Activated CD4-positive, CD25-positive, alpha-beta regulatory T cell treated with anti-CD3 and anti-CD28 coated beads, Interleukin-2, amount 50 U/mL, for 24 hours (primary cell): ENCODE results near the gene SMIM7.
"Not testable (repeated sequence)": the region's sequence is repeated elsewhere in the genome, so short reads cannot be mapped to it uniquely, and the experiment has no call there.

Experiments used
- ATAC-seq, 2 donors: fragments of 150-1000 bp; cut with Tn5 transposase; one replicate each; pipeline ENCODE4 v1.10.0; 2021; ENCODE audit warnings: mild to moderate bottlenecking in 1 of 2, moderate library complexity in 1 of 2

SMIM7 gene

GRCh38 chr19:16659832-16660708 lies at the start of gene SMIM7:
SMIM7 (minus strand) TSS chr19:16660144; CDS start chr19:16660110, 34 bp downstream.
- ATAC-seq = peak; percentile 99

GRCh38 chr19:16703677-16704076 lies 43.7 kb upstream of the SMIM7 start:
- no peak for ATAC-seq

GRCh38 chr19:16702123-16702522 lies 42.2 kb upstream of the SMIM7 start:
- ATAC-seq = no peak

- no peak for ATAC-seq
Measured at GRCh38 chr19:16698914-16699313, 39.0 kb upstream of the SMIM7 start.

- ATAC-seq = no peak
Measured at GRCh38 chr19:16688084-16688483, 28.1 kb upstream of the SMIM7 start.

- ATAC-seq = no peak
Measured at GRCh38 chr19:16684216-16684615, 24.3 kb upstream of the SMIM7 start.

- no peak for ATAC-seq
Measured at GRCh38 chr19:16682539-16682938, 22.6 kb upstream of the SMIM7 start.

- no peak for ATAC-seq
Measured at GRCh38 chr19:16679811-16680210, 19.9 kb upstream of the SMIM7 start.

GRCh38 chr19:16678498-16678897 lies 18.6 kb upstream of the SMIM7 start:
- no peak for ATAC-seq

GRCh38 chr19:16677055-16677454 lies 17.1 kb upstream of the SMIM7 start:
- no peak for ATAC-seq

GRCh38 chr19:16676101-16676798 lies 16.3 kb upstream of the SMIM7 start:
- no peak for ATAC-seq

- not testable (repeated sequence) for ATAC-seq
Measured at GRCh38 chr19:16673839-16674238, 13.9 kb upstream of the SMIM7 start.

- no peak for ATAC-seq
Measured at GRCh38 chr19:16673231-16673630, 13.3 kb upstream of the SMIM7 start.

- no peak for ATAC-seq
Measured at GRCh38 chr19:16671652-16672274, 11.8 kb upstream of the SMIM7 start.

GRCh38 chr19:16670291-16670690 lies 10.3 kb upstream of the SMIM7 start:
- no peak for ATAC-seq

- not testable (repeated sequence) for ATAC-seq
Measured at GRCh38 chr19:16668702-16669101, 8.8 kb upstream of the SMIM7 start.

- no peak for ATAC-seq
Measured at GRCh38 chr19:16668176-16668575, 8.2 kb upstream of the SMIM7 start.

GRCh38 chr19:16661480-16662034 lies 1.6 kb upstream of the SMIM7 start:
- no peak for ATAC-seq

- ATAC-seq = peak in 1 of 2 donors; percentile 1
Measured at GRCh38 chr19:16660763-16661479, 977 bp upstream of the SMIM7 start, which contains the start of gene TMEM38A. TMEM38A (plus strand) TSS chr19:16661139; CDS start chr19:16661218, 79 bp downstream.

GRCh38 chr19:16659464-16659831 lies 496 bp downstream of the SMIM7 start:
- no peak for ATAC-seq

GRCh38 chr19:16657384-16657783 lies 2.6 kb downstream of the SMIM7 start:
- no peak for ATAC-seq

GRCh38 chr19:16655727-16656126 lies 4.2 kb downstream of the SMIM7 start:
- ATAC-seq = no peak
